Measurements from ENCODE around the gene SBF1.

SBF1 gene

GRCh38 chr22:50443197-50443596 lies 31.6 kb downstream of the SBF1 start:
- no peak overlapping the region for H3K27ac ChIP-seq
- TF ChIP-seq CTCF (conservative IDR thresholded peaks at IDR 0.05) (no peak), ZFX (IDR thresholded peaks at IDR 0.05) (no peak)

- TF ChIP-seq ZFX (IDR thresholded peaks at IDR 0.05): no peak
- TF ChIP-seq CTCF (conservative IDR thresholded peaks at IDR 0.05): no peak
Measured at GRCh38 chr22:50441428-50441993, 33.3 kb downstream of the SBF1 start.

GRCh38 chr22:50440544-50441249 lies 34.1 kb downstream of the SBF1 start:
- H3K27ac ChIP-seq: no peak overlapping the region
- TF ChIP-seq CTCF (conservative IDR thresholded peaks at IDR 0.05) (no peak), ZFX (IDR thresholded peaks at IDR 0.05) (no peak)

More at GRCh38 chr22:50441428-50441993, 33.3 kb downstream of the SBF1 start:
- H3K27ac ChIP-seq: no peak overlapping the region

- no peak for TF ChIP-seq CTCF (conservative IDR thresholded peaks at IDR 0.05)
- H3K27ac ChIP-seq: no peak overlapping the region
Measured at GRCh38 chr22:50439871-50440331, 34.9 kb downstream of the SBF1 start.

GRCh38 chr22:50439314-50439870 lies 35.4 kb downstream of the SBF1 start:
- no peak overlapping the region for H3K27ac ChIP-seq
- TF ChIP-seq CTCF (conservative IDR thresholded peaks at IDR 0.05) (no peak), ZFX (IDR thresholded peaks at IDR 0.05) (no peak)

GRCh38 chr22:50438305-50439275 lies 36.2 kb downstream of the SBF1 start:
- H3K27ac ChIP-seq: no peak overlapping the region
- TF ChIP-seq CTCF (conservative IDR thresholded peaks at IDR 0.05) (no peak), ZFX (IDR thresholded peaks at IDR 0.05) (no peak)

Measured in C4-2B (cell line).